ENCODE data around the gene AKAP1. TPM values are rescaled to one million over a fixed set of nuclear protein-coding genes. Genes with fewer than 3 reads are reported as not detected.

The AKAP1 gene
- total and polyA plus RNA-seq, 9 donors, result 20.0 to 45.2 (median 30.4) TPM

GRCh38 chr17:57125406-57125805, 40.4 kb downstream of the AKAP1 start:
- DNase-seq, result no peak
- no peak for TF ChIP-seq POLR2A (IDR thresholded peaks at IDR 0.05)
- TF ChIP-seq CTCF (IDR thresholded peaks at IDR 0.05), result no peak
- TF ChIP-seq EP300 (IDR thresholded peaks at IDR 0.05), result no peak
- Histone ChIP-seq H3K9me3 (no peaks in the 10 kb centered on the region), H3K4me3 (no peak overlapping the region), H3K27ac (no peak overlapping the region), H3K36me3 (no peaks in the 10 kb centered on the region), H3K27me3 (no peaks in the 10 kb centered on the region), H3K4me1 (ENCODE audit: insufficient read depth) (no peaks in the 10 kb centered on the region)
- 93 to 97% (median 95%) methylated on average over 2 of the region's 2 CpGs for WGBS, 3 donors
- intact Hi-C loops (cut with DNase I), result loop anchor here in 2 of 4 donors (5.0 to 10.0 kb wide), 2 partner anchors 707 to 989 kb away; no protein-coding TSS in a partner anchor

- intact Hi-C loops (cut with DNase I), result loop anchor here in 2 of 4 donors (5.0 to 10.0 kb wide), 2 partner anchors 706 to 989 kb away; no protein-coding TSS in a partner anchor
- WGBS, 3 donors, result 90 to 93% (median 91%) methylated on average over 6 of the region's 6 CpGs
- no peaks in the 10 kb centered on the region for H3K9me3 ChIP-seq
- no peaks in the 10 kb centered on the region for H3K36me3 ChIP-seq
- TF ChIP-seq CTCF (IDR thresholded peaks at IDR 0.05) (no peak), EP300 (IDR thresholded peaks at IDR 0.05) (no peak), POLR2A (IDR thresholded peaks at IDR 0.05) (no peak)
- no peak for DNase-seq
- H3K27ac ChIP-seq, result no peak overlapping the region
- no peaks in the 10 kb centered on the region for H3K4me1 ChIP-seq (ENCODE audit: insufficient read depth)
- no peak overlapping the region for H3K4me3 ChIP-seq
- no peaks in the 10 kb centered on the region for H3K27me3 ChIP-seq
These were observed 40.8 kb downstream of the AKAP1 start for GRCh38 chr17:57125866-57126265.

- Histone ChIP-seq H3K4me3 (no peak overlapping the region), H3K27ac (no peak overlapping the region), H3K36me3 (no peaks in the 10 kb centered on the region), H3K4me1 (ENCODE audit: insufficient read depth) (no peaks in the 10 kb centered on the region), H3K9me3 (no peaks in the 10 kb centered on the region), H3K27me3 (no peaks in the 10 kb centered on the region)
- intact Hi-C loops (cut with DNase I), result loop anchor here (1.0 to 10.0 kb wide), 5 partner anchors 28 to 984 kb away; partner anchors contain the start of gene CCDC182 (in 2 of the 4)
- TF ChIP-seq POLR2A (IDR thresholded peaks at IDR 0.05) (no peak), CTCF (IDR thresholded peaks at IDR 0.05) (peak; percentile 54 to 90 (median 75)), EP300 (IDR thresholded peaks at IDR 0.05) (no peak)
- 23 to 24% (median 24%) methylated on average over 16 of the region's 16 CpGs for WGBS, 3 donors
- DNase-seq, result peak; percentile 83 to 92 (median 88)
These were observed 45.8 kb downstream of the AKAP1 start for GRCh38 chr17:57130708-57131461.

- 33 to 76% (median 42%) methylated on average over 2 of the region's 2 CpGs for WGBS, 3 donors
- intact Hi-C loops (cut with DNase I), result loop anchor here (5.0 to 10.0 kb wide), 4 partner anchors 612 to 982 kb away; partner anchors contain the start of gene CCDC182 (in 2 of the 4)
- DNase-seq, result no peak
- H3K4me1 ChIP-seq (ENCODE audit: insufficient read depth), result no peaks in the 10 kb centered on the region
- H3K27ac ChIP-seq, result no peak overlapping the region
- no peaks in the 10 kb centered on the region for H3K9me3 ChIP-seq
- no peaks in the 10 kb centered on the region for H3K36me3 ChIP-seq
- no peak overlapping the region for H3K4me3 ChIP-seq
- no peak for TF ChIP-seq EP300 (IDR thresholded peaks at IDR 0.05)
- no peak for TF ChIP-seq POLR2A (IDR thresholded peaks at IDR 0.05)
- TF ChIP-seq CTCF (IDR thresholded peaks at IDR 0.05), result no peak
- no peaks in the 10 kb centered on the region for H3K27me3 ChIP-seq
These were observed 47.6 kb downstream of the AKAP1 start for GRCh38 chr17:57132663-57133062.

Data from ovary (tissue), 9 donors.